Right lobe of liver (tissue), 4 donors: ENCODE results near the gene CALD1.

Experiments
- POLR2A ChIP-seq: fragments of 450-650 bp; IDR thresholded peaks from one replicate; pipeline ENCODE4 v1.6.1; 2017; ENCODE audit warnings: antibody characterized with exemption, mild to moderate bottlenecking
- TF ChIP-seq, protein P1 (sequence below), 4 donors: fragments of 200-600 bp in 3 of 4; fragments of 450-650 bp in 1 of 4; IDR thresholded peaks; one replicate each; pipeline versions ENCODE4 v1.5.1 to v1.8.0; 2016 to 2022; ENCODE audit warnings: antibody characterized with exemption in 4 of 4, mild to moderate bottlenecking in 2 of 4
- donor health status: DM: no; HTN: no; CAD: no.
- donor health status: DM: no; HTN: no; CAD: no.
- donor health status: DM: no; HTN: yes; CAD: no.

- TF ChIP-seq, protein P1, sequence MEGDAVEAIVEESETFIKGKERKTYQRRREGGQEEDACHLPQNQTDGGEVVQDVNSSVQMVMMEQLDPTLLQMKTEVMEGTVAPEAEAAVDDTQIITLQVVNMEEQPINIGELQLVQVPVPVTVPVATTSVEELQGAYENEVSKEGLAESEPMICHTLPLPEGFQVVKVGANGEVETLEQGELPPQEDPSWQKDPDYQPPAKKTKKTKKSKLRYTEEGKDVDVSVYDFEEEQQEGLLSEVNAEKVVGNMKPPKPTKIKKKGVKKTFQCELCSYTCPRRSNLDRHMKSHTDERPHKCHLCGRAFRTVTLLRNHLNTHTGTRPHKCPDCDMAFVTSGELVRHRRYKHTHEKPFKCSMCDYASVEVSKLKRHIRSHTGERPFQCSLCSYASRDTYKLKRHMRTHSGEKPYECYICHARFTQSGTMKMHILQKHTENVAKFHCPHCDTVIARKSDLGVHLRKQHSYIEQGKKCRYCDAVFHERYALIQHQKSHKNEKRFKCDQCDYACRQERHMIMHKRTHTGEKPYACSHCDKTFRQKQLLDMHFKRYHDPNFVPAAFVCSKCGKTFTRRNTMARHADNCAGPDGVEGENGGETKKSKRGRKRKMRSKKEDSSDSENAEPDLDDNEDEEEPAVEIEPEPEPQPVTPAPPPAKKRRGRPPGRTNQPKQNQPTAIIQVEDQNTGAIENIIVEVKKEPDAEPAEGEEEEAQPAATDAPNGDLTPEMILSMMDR (IDR thresholded peaks at IDR 0.05), result no peak
- TF ChIP-seq POLR2A, result no peak
Measured at GRCh38 chr7:134893920-134894319, 114.5 kb downstream of the CALD1 start.
